BE2C (cell line): Measurements from ENCODE around the gene GCDH.

Experiments used
- DNase-seq: peaks from one replicate; pipeline ENCODE4 v3.0.0-alpha.2; 2020
- H3K27me3 ChIP-seq: fragments of 250-450 bp; sonication (Bioruptor Pico); 2 replicates; pipeline ENCODE4 v1.5.1; 2020; ENCODE audit warnings: mild to moderate bottlenecking
- H3K36me3 ChIP-seq: fragments of 250-450 bp; sonication (Bioruptor Pico); 2 replicates; pipeline ENCODE4 v1.5.1; 2020; ENCODE audit warnings: mild to moderate bottlenecking
- H3K4me1 ChIP-seq: fragments of 250-450 bp; sonication (Bioruptor Pico); 2 replicates; pipeline ENCODE4 v1.5.1; 2020
- H3K4me3 ChIP-seq: 2 replicates; pipeline ENCODE4 v1.5.1; 2011; ENCODE audit warnings: low read depth, low read length
- H3K9me3 ChIP-seq: fragments of 250-450 bp; sonication (Bioruptor Pico); 2 replicates; pipeline ENCODE4 v1.5.1; 2020
- CTCF ChIP-seq: IDR thresholded peaks from 2 replicates; pipeline ENCODE4 v1.5.1; 2012; ENCODE audit warnings: mild to moderate bottlenecking, low read depth, low read length

Gene GCDH

GRCh38 chr19:12872255-12872654, 18.7 kb upstream of the GCDH start:
- no peak for DNase-seq
- TF ChIP-seq CTCF = no peak
- Histone ChIP-seq H3K4me3 (no peak overlapping the region), H3K4me1 (no peaks in the 10 kb centered on the region), H3K9me3 (no peaks in the 10 kb centered on the region), H3K27me3 (no peaks in the 10 kb centered on the region), H3K36me3 (peaks cover 42% of the 10 kb centered on the region)

GRCh38 chr19:12872941-12873890, 17.7 kb upstream of the GCDH start:
- Histone ChIP-seq H3K4me3 (no peak overlapping the region), H3K27me3 (no peaks in the 10 kb centered on the region)
- no peak for TF ChIP-seq CTCF

GRCh38 chr19:12873891-12874745, 16.8 kb upstream of the GCDH start:
- Histone ChIP-seq H3K36me3 (peaks cover 27% of the 10 kb centered on the region), H3K4me1 (no peaks in the 10 kb centered on the region), H3K9me3 (no peaks in the 10 kb centered on the region), H3K4me3 (no peak overlapping the region), H3K27me3 (no peaks in the 10 kb centered on the region)
- DNase-seq = no peak
- TF ChIP-seq CTCF = no peak

More at GRCh38 chr19:12872941-12873890, 17.7 kb upstream of the GCDH start:
- peaks cover 36% of the 10 kb centered on the region for H3K36me3 ChIP-seq
- no peaks in the 10 kb centered on the region for H3K9me3 ChIP-seq
- peak; percentile 81 for DNase-seq
- H3K4me1 ChIP-seq = no peaks in the 10 kb centered on the region

GRCh38 chr19:12875086-12875485, 15.9 kb upstream of the GCDH start:
- Histone ChIP-seq H3K27me3 (no peaks in the 10 kb centered on the region), H3K4me1 (no peaks in the 10 kb centered on the region), H3K9me3 (no peaks in the 10 kb centered on the region), H3K36me3 (peaks cover 21% of the 10 kb centered on the region), H3K4me3 (no peak overlapping the region)
- DNase-seq = no peak
- no peak for TF ChIP-seq CTCF

- TF ChIP-seq CTCF = no peak
- peak; percentile 43 for DNase-seq
- Histone ChIP-seq H3K4me1 (no peaks in the 10 kb centered on the region), H3K27me3 (peaks cover 10% of the 10 kb centered on the region; the same call in 1 of the 2 replicates), H3K9me3 (peaks cover 11% of the 10 kb centered on the region), H3K4me3 (peak overlapping the region; percentile 80), H3K36me3 (no peaks in the 10 kb centered on the region)
These were observed 10.3 kb upstream of the GCDH start for GRCh38 chr19:12880551-12881171.
